Urothelium cell line (cell line): Measurements from ENCODE around the gene CLRN3.

Experiments
- DNase-seq: peaks from one replicate; pipeline ENCODE4 v3.0.0; 2011; ENCODE audit warnings: low spot score, mixed read lengths
- FAIRE-seq: peaks from 2 replicates; lab custom pipeline; 2011; peaks lifted over from hg19 to GRCh38; lab: Jason Lieb, UNC

The CLRN3 gene

DNA sequence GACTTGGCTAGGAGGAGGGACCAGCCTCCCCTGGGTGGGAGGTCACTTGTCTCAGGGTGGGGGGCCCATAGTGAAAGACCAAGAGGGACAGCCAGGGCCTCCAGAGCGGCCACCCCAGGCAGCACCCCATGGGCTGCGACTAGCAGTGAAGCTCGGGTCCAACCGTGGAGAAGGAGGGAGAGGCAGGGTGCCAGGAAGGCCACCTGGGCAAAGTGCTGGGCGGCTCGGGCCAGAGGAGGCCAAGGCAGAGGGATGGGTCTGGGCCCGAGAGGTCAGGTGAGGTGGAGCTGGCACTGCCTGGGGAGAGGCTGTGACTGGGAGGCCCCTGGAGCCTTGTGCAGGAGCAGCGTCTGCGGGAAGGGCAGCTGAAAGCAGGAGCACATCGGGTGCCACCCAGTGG, 41.8 kb downstream of the CLRN3 start:
- DNase-seq, result no peak
- no peak for FAIRE-seq

DNA sequence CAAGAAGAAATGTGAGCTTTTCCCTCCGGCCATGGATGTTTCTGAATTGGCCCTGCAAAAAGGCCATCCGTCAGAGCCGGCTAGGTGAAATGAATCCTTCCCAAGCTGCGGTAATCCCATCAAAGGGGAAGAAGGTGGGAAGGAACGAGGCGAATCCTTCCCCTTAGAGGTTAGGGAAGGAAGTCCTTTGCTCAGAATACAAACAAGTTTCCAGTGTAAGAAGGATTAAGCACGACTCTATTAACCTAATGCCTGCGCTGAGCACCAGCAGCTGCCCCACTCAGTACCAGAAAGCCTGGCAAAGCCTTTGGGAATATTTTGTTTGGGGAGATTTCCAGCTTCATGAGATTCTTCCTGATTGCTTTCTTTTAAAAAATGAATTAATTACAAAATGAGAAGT, 42.8 kb downstream of the CLRN3 start:
- no peak for FAIRE-seq

DNA sequence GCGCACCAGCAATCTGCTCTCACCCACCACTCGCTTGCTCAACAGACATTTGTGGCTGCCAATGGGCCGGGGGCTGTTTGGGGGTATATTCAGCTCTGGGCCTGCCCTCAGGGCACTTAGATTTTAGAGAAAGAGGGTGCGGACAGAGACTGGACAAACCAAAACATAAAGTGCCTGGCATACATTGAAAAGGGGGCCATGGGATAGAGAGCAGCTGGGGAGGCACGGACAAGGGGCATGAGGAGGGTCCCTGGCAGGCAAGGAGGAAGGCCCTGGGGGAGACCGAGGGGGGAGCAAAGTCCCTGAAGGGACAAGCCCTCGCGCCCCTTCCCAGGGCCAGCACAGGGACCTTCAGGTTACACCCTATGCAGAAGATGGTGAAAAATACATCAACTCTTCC, 43.5 kb downstream of the CLRN3 start:
- FAIRE-seq, result no peak
- DNase-seq, result no peak

More for the DNA sequence above, 42.8 kb downstream of the CLRN3 start:
- no peak for DNase-seq

DNA sequence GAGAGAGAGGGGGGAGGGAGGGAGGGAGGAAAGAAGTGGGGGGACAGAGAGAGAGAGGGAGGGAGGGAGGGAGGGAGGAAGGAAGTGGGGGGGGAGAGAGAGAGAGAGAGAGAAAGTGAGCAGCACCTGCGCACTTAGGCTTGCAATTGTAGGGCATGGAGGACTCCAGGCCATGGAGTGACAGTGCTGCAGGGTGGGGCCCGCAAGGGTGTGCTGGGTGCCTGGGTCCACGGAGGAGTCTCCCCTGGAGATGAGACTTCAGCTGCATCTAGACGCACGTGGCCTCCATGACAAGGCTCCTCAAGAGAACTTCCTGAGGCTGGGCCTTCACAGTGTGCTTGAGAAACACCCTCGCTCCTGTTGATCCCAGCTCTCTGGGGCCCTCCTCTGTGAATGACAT, 44.5 kb downstream of the CLRN3 start:
- FAIRE-seq, result no peak
- DNase-seq, result no peak

DNA sequence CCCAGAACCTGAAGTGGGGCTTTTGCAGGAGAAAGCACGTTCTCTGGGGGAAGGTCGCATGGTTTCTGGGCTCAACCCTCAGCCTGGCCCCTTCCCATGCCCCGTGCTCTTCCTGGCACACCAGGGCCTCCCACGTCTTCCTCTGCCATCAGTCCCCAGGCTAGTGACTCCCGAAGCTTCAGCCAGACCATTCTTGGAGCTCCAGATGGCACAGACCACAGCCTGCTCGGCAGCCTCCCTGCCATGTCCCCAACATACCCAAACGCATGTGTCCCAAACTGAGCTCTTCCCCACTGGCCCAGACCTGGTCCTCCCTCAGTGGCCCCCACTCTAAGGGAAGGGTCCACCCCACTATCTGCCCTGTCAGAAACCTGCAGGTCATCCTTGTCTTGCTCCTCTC, 47.0 kb downstream of the CLRN3 start:
- FAIRE-seq (no peak), DNase-seq (no peak)

DNA sequence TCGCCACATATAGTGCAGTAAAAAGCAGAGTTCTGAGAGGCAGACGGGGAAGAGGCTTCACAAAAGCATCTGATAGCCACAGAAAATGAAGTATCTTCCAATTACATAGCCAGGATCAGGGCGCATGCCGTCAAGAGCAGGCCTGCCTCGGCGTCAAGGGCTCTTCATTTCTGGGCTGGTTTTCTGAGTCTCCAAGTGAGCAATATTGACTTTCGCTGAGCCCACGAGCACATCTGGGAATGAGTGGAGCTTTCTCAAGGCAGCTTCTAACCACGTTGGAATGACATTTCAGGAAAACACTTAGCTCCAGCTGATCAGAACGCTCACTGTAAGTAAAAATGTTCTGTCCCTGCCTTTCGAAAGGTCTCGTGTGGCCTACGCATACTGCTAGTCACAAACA, 51.9 kb downstream of the CLRN3 start:
- FAIRE-seq (no peak), DNase-seq (no peak)

DNA sequence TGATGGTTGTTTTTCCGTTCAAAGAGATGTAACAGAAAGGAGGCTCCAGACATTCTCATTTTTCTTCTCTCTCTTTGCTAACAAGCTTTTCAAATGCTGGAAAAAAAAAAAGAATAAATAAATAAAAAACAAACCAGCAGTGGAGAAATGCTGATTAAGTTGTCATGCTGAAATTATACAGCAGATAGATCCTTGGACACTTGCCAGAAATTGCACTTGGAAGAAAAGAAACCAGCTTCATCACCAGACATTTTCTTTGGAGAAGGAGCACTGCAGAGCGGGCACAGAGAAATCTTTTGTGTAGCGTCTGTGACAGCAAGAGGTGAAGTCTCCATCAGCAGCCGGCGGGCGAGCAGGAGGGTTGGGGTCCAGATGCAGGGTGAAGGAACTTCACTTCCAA, 55.8 kb downstream of the CLRN3 start:
- FAIRE-seq (no peak), DNase-seq (no peak)

DNA sequence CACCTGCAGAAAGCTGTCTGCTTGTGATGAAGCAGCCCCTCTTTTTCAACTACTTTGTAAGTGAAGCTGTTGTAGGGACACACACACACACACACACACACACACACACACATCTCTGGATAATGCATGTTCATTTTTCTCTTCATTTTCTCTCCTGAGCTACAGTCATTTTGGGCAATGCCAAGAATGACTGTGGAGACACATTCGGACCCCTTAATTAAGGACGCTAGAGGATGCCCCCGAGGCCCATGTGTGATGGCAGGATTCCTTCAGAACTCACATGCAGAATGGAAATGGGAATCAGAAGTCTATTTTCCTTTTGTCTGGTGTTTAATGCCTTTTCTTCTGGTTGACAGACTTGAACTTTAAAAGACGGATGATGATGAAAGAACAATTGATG, 56.6 kb downstream of the CLRN3 start:
- FAIRE-seq, result no peak
- DNase-seq, result no peak

DNA sequence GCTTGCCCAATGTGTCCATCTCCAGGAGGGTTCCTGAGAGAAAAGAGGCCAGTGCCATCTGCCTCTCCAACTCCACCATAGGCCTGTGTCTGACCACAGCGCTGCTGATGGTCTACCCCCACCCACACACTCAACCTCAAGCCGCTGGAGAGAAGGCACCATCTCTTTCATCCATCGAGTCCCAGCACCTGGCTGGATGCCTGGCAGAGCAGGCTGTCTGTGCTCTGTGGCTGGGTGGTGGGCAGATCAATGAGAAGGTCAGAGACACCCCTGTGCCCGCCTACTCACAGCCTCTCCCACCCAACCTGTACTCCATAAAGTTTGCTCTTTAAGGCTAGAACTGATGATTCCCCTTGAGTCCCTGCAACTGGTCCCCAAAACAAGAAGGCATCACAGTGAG, 58.0 kb downstream of the CLRN3 start:
- no peak for FAIRE-seq
- DNase-seq, result no peak

DNA sequence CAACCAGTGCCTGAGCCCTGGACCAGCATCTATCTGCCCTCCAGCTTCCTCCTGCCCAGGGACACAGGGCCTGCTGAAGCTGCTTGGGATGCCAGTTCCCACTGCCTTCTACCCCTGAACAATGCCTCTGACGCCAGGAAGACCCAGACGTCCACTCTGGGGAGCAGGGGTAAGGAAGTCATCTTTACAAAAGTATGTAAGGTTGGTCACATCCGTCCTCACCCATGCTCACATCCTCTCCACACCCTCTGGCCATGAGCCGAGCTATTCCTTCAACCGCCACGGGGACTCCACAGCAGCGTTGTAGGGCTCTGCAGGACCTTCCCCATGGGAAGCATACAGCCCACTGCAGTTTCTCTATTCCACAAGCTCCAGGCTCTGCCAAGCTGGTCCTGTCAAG, 58.5 kb downstream of the CLRN3 start:
- no peak for DNase-seq
- FAIRE-seq, result no peak

DNA sequence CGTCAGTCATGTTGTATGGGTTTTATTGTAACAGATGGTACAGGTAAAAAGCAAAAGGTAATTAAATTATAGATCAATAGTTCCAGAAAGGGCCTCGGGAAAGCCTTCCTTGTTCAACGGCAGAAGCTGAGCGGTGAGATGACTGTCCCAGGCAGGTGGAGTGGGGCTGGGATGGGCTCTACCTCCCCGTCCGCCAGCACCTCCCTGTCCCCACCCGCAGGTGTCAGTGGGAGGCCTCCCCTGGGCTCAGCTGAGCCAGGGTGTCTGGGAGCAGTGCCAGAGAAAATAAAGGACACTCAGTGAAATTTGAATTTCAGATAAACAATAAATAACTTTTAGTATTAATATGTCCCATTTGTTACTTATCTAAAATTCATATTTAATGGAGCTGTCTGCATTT, 58.9 kb downstream of the CLRN3 start:
- DNase-seq (no peak), FAIRE-seq (no peak)

DNA sequence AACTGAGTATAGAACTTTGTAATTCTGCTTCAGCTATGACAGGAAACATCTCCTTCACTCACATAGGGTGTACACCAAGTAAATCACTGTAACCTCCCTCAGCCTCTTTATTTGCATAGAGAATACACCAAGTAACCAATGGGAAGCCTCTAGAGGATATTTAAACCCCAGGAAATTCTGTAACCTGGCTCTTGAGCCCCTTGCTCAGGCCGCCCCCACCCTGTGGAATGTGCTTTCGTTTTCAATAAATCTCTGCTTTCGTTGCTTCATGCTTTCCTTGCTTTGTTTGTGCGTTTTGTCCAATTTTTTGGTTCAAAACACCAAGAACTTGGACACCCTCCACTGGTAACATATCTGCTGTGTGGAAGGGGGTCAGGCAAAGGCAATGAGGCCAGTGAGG, 60.2 kb downstream of the CLRN3 start:
- FAIRE-seq (no peak), DNase-seq (no peak)

DNA sequence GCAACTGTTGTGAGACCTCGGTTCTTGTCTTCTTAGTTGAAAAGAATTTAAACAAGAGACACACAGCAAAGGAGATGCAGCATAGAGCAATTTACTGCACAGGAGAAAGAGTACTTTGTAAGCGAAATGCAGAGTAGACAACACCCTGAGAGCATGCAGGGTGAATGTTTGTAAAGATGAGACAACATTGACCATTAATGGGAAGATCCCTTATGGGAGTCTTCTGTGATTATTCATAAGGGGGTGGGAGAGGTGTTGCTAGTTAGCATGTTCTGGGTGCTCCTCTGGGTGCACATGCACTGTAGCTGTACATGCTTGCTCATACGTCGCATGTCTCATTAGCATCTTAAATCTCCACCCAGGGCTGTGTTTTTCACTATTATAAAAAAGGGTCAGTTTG, 62.3 kb downstream of the CLRN3 start:
- FAIRE-seq (no peak), DNase-seq (no peak)
